Kidney (tissue), 14 donors: ENCODE measurements around the gene CAND2. TPM values are rescaled to one million over a fixed set of nuclear protein-coding genes. Genes with fewer than 3 reads are reported as not detected.
"Not testable (repeated sequence)": the region's sequence is repeated elsewhere in the genome, so short reads cannot be mapped to it uniquely, and the experiment has no call there.

Experiments
- DNase-seq, 5 donors: peaks; one replicate each; pipeline ENCODE4 v3.0.0-alpha.2; 2013 to 2020
- FAIRE-seq: peaks from 2 replicates; lab custom pipeline; 2012; peaks lifted over from hg19 to GRCh38; lab: Jason Lieb, UNC
- H3K27ac ChIP-seq, 2 donors: one replicate each; pipeline ENCODE4 v1.7.0; 2013; ENCODE audit warnings: low read depth in 2 of 2, low read length in 2 of 2, inconsistent platforms in 1 of 2
- H3K27me3 ChIP-seq: one replicate; pipeline ENCODE4 v1.7.1; 2013; ENCODE audit warnings: low read length, inconsistent platforms; ENCODE audit not compliant: control insufficient read depth, insufficient read depth
- H3K36me3 ChIP-seq, 3 donors: one replicate each; pipeline versions ENCODE4 v1.7.0 to v1.7.1; 2013; ENCODE audit warnings: low read length in 3 of 3, control low read depth in 1 of 3, inconsistent platforms in 1 of 3; ENCODE audit not compliant: insufficient read depth in 3 of 3, control insufficient read depth in 2 of 3
- H3K4me1 ChIP-seq, 3 donors: one replicate each; pipeline versions ENCODE4 v1.7.0 to v1.7.1; 2013; ENCODE audit warnings: low read length in 3 of 3, inconsistent platforms in 1 of 3, low read depth in 1 of 3; ENCODE audit not compliant: control insufficient read depth in 2 of 3, insufficient read depth in 2 of 3
- H3K4me3 ChIP-seq, 3 donors: one replicate each; pipeline versions ENCODE4 v1.7.0 to v1.8.1; 2013; ENCODE audit warnings: low read length in 3 of 3, control low read depth in 1 of 3, inconsistent platforms in 1 of 3
- H3K9ac ChIP-seq, 3 donors: one replicate each; pipeline versions ENCODE4 v1.7.0 to v1.7.1; 2013; ENCODE audit warnings: low read length in 3 of 3, control low read depth in 1 of 3, inconsistent platforms in 1 of 3
- H3K9me3 ChIP-seq, 3 donors: one replicate each; pipeline versions ENCODE4 v1.7.0 to v1.7.1; 2013; ENCODE audit warnings: low read length in 3 of 3, control low read depth in 1 of 3, inconsistent platforms in 1 of 3; ENCODE audit not compliant: control insufficient read depth in 2 of 3, insufficient read depth in 1 of 3
- CTCF ChIP-seq: IDR thresholded peaks from 3 replicates; pipeline ENCODE4 v1.5.1; 2012; ENCODE audit warnings: mild to moderate bottlenecking, moderate library complexity, borderline replicate concordance; ENCODE audit not compliant: insufficient read depth; ENCODE audit errors: extremely low read depth
- intact Hi-C: fragments of 100-400 bp; cut with DNase I; formaldehyde crosslinking; loops from one replicate; pipeline ENCODE4 v1.11.1; 2022
- polyA plus RNA-seq: library from polyadenylated mRNA; stranded (reverse); fragments of 350-450 nt; fragmentation: Illumina TruSeq; extraction: RNeasy Lipid Tissue Mini Kit (QIAGEN cat#74804); gene quantifications from one replicate; pipeline ENCODE4 v1.2.3, GENCODE V29; 2014; ENCODE audit warnings: low read depth, low replicate concordance; ENCODE audit not compliant: insufficient read depth
- total RNA-seq: library from RNA; stranded (reverse); fragmentation: NEBNext Ultra II Directional; extraction: Animal tissue kit (Norgen Biotek cat#: 25700); gene quantifications from one replicate; pipeline ENCODE4 v1.2.1, GENCODE V29; 2021
- donor health status: control.
- donor health status: control.
- donor health status: control.
- donor health status: control.
- donor health status: control.
- donor health status: DM: yes; HTN: yes; CAD: no.
- donor health status: Normal renal cell carcinoma (clear cell type).

The CAND2 gene
- total and polyA plus RNA-seq, 2 donors from 2014 or later = 3.9 to 7.1 TPM

DNA sequence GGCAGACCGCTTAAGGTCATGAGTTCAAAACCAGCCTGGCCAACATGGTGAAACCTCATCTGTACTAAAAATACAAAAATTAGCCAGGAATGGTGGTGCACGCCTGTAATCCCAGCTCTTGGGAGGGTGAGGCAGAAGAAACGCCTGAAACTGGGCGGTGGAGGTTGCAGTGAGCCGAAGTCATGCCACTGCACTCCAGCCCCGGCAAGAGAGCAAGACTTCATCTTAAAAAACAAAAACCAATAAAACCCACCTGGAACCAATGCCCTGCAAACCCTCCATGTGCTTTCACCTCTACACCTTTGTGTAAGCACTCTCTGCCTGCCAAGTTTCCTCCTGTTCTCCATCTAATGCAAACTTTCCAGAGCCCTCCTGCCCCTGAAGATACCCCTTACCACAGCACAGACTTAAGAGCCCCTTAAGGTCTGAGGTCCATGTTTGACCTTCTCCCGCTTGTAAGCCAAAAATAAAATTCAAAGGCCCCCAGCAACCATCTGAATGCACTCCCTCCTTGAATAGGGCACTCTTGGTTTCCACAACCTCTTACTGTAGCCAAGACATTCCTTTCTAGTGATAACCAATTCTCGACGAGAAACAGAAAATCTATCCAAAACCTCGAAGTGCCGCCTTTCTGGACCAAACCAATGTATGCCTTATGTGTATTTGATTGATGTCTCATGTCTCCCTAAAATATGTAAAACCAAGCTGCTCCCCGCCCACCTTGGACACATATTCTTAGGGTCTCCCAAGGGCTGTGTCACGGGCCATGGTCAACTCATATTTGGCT is 41.9 kb downstream of the CAND2 start:
- no peak overlapping the region for H3K27ac ChIP-seq
- no peak overlapping the region for H3K9ac ChIP-seq
- H3K4me3 ChIP-seq = no peak overlapping the region

DNA sequence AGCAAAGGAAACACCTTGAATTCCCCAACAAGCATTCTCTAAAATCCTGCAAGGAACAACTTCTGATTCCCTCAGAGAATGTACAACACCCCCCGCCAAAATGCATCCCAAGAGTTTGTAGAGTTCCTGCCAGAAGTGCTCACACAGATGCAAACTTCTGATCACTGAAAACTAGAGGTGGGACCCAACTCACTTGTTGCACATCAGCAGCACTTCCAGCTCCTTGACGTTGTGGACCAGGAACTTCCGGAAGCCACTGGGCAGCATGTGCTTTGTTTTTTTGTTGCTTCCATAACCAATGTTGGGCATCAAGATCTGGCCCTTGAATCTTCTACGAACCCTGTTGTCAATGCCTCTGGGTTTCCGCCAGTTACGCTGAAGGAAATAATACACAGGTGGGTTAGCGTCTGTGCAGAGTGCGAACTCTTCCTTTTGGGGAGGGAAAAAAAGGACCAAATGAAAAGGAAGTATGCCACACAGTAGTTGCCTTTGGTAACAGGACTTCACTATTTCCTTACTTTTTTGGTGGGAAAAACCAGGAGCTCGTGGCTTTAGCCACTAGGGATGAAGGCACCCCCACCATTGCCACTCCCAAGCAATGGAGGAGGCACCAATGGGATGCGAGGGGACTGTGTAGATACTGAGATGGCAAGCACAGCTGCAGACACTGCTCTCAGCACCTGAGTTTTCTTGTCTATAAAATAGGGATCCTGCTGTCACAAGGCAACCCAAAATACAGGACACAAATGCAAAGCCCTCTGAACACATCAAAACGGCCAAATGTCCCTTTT is 42.9 kb downstream of the CAND2 start:
- intact Hi-C loops = no loop called here

More for the DNA sequence above, 41.9 kb downstream of the CAND2 start:
- no peak for TF ChIP-seq CTCF
- Histone ChIP-seq H3K9me3 (no peaks in the 10 kb centered on the region), H3K27me3 (no peaks in the 10 kb centered on the region), H3K4me1 (peaks cover 0 to 12% (median 4%) of the 10 kb centered on the region in 3 donors), H3K36me3 (peaks cover 10 to 57% (median 36%) of the 10 kb centered on the region in 3 donors)
- no peak for FAIRE-seq
- intact Hi-C loops = no loop called here
- no peak for DNase-seq

DNA sequence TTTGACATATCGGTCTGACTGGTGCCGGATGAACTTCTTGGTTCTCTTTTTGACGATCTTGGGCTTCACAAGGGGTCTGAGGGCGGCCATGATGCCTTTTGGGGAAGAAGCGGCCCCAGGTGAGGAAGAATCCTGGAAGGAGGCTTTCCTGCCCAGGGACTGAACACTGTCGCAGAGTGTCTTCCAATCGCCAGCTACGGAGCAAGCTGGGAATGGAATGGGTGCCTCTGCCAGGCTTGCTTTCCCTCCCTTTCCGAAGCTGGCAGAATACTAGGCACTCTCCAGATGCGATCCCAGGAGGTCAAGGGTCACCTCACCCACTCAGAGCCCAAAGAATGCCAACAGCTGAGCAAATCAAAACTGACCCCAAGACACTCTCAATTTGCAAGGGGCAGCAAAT is 43.7 kb downstream of the CAND2 start:
- peak overlapping the region; percentile 90 to 95 (median 93) for H3K4me3 ChIP-seq
- DNase-seq, H3K9me3 ChIP-seq, intact Hi-C loops, H3K27ac ChIP-seq, FAIRE-seq, H3K27me3 ChIP-seq: not testable (repeated sequence)
- peak overlapping the region; percentile 94 to 98 (median 97) for H3K9ac ChIP-seq
- H3K36me3 ChIP-seq = peaks cover 10 to 44% (median 25%) of the 10 kb centered on the region in 3 donors
- H3K4me1 ChIP-seq = peaks cover 0 to 12% (median 4%) of the 10 kb centered on the region in 3 donors

More for the DNA sequence above, 42.9 kb downstream of the CAND2 start:
- Histone ChIP-seq H3K9me3 (no peaks in the 10 kb centered on the region), H3K27me3 (no peaks in the 10 kb centered on the region), H3K4me3 (peak overlapping the region in 2 of 3 donors; percentile 93 to 95), H3K9ac (peak overlapping the region in 1 of 3 donors; percentile 94), H3K4me1 (peaks cover 0 to 12% (median 4%) of the 10 kb centered on the region in 3 donors), H3K27ac (no peak overlapping the region), H3K36me3 (peaks cover 10 to 51% (median 31%) of the 10 kb centered on the region in 3 donors)
- TF ChIP-seq CTCF = no peak
- DNase-seq (no peak), FAIRE-seq (no peak)
